ENCODE measurements around the gene SIRT5. TPM values are rescaled to one million over a fixed set of nuclear protein-coding genes. Genes with fewer than 3 reads are reported as not detected.

SIRT5 gene
- total and polyA plus RNA-seq, 2 experiments from 2014 or later = 9.8 to 13.1 TPM

DNA sequence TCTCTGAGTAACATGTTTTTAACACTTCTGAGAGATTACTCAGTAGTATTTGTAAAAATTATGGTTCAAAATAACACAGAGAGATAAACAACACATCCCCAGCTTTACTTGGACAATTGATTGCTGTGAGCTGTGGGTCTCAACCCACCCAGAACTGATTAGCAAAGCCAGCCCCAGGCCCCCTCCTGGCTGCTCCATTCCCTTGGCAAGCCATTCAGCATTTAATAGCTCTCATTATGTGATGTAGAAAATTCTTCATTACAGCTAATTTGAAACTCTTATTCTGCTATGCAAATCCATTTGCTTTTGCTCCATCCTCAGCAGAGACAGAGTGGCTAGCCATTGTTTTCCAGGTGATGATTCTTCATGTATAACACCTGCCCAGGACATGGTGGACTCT is 16.6 kb upstream of the SIRT5 start (continued):
- no peak for TF ChIP-seq EZH2phosphoT487 (IDR thresholded peaks at IDR 0.05; ENCODE audit: unreplicated experiment)
- TF ChIP-seq, protein P1, sequence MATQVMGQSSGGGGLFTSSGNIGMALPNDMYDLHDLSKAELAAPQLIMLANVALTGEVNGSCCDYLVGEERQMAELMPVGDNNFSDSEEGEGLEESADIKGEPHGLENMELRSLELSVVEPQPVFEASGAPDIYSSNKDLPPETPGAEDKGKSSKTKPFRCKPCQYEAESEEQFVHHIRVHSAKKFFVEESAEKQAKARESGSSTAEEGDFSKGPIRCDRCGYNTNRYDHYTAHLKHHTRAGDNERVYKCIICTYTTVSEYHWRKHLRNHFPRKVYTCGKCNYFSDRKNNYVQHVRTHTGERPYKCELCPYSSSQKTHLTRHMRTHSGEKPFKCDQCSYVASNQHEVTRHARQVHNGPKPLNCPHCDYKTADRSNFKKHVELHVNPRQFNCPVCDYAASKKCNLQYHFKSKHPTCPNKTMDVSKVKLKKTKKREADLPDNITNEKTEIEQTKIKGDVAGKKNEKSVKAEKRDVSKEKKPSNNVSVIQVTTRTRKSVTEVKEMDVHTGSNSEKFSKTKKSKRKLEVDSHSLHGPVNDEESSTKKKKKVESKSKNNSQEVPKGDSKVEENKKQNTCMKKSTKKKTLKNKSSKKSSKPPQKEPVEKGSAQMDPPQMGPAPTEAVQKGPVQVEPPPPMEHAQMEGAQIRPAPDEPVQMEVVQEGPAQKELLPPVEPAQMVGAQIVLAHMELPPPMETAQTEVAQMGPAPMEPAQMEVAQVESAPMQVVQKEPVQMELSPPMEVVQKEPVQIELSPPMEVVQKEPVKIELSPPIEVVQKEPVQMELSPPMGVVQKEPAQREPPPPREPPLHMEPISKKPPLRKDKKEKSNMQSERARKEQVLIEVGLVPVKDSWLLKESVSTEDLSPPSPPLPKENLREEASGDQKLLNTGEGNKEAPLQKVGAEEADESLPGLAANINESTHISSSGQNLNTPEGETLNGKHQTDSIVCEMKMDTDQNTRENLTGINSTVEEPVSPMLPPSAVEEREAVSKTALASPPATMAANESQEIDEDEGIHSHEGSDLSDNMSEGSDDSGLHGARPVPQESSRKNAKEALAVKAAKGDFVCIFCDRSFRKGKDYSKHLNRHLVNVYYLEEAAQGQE (IDR thresholded peaks at IDR 0.05; ENCODE audit: unreplicated experiment) = no peak
- TF ChIP-seq, protein P2, sequence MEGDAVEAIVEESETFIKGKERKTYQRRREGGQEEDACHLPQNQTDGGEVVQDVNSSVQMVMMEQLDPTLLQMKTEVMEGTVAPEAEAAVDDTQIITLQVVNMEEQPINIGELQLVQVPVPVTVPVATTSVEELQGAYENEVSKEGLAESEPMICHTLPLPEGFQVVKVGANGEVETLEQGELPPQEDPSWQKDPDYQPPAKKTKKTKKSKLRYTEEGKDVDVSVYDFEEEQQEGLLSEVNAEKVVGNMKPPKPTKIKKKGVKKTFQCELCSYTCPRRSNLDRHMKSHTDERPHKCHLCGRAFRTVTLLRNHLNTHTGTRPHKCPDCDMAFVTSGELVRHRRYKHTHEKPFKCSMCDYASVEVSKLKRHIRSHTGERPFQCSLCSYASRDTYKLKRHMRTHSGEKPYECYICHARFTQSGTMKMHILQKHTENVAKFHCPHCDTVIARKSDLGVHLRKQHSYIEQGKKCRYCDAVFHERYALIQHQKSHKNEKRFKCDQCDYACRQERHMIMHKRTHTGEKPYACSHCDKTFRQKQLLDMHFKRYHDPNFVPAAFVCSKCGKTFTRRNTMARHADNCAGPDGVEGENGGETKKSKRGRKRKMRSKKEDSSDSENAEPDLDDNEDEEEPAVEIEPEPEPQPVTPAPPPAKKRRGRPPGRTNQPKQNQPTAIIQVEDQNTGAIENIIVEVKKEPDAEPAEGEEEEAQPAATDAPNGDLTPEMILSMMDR (conservative IDR thresholded peaks at IDR 0.05; ENCODE audit: low read depth in 2 of 2) = no peak; a peak in 1 of 4 replicates

DNA sequence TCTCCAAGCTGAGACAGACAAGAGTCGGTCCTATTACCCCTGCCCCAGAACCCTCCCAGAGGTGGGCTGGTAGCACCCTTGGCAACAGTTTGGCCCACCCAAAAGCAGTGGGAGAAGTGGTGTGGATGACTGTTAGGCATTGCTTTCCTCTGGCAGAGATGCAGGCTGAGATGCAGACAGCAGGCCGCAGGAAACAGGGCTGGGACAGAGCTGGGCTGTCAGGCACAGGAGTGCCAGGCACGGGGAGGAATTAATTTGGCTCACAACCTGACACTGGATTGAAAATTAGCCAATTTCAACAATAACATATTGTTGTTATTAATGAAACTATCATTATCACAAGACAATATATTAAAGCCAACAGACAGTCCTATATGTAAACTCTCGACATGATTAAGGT is 15.7 kb upstream of the SIRT5 start:
- TF ChIP-seq EZH2 (IDR thresholded peaks at IDR 0.05; ENCODE audit: low read depth, unreplicated experiment) = no peak
- Histone ChIP-seq H2AFZ (no peak overlapping the region), H3K4me2 (no peak overlapping the region), H3F3A (replicated peaks; ENCODE audit: low read depth) (no peaks in the 10 kb centered on the region), H3K4me3 (no peak overlapping the region), H4K20me1 (replicated peaks; ENCODE audit: insufficient read depth) (no peaks in the 10 kb centered on the region), H3K79me2 (replicated peaks; ENCODE audit: insufficient read depth) (no peaks in the 10 kb centered on the region), H3K9me2 (ENCODE audit: insufficient read depth) (no peaks in the 10 kb centered on the region), H3K36me3 (ENCODE audit: insufficient read depth) (no peaks in the 10 kb centered on the region), H3K27me3 (ENCODE audit: insufficient read depth) (no peaks in the 10 kb centered on the region), H3K27ac (ENCODE audit: low read depth) (no peak overlapping the region), H3K4me1 (ENCODE audit: insufficient read depth) (peaks cover 27% of the 10 kb centered on the region)
- H3K4me1 Mint-ChIP-seq = peaks cover 39% of the 10 kb centered on the region
- DNase-seq (ENCODE audit: low spot score) = no peak
- H3K27me3 Mint-ChIP-seq (ENCODE audit: insufficient read depth, low read depth, poor library complexity) = peaks cover 2% of the 10 kb centered on the region
- ATAC-seq = no peak
- H3K4me3 Mint-ChIP-seq = no peak overlapping the region
- H3K36me3 Mint-ChIP-seq (ENCODE audit: low read depth) = no peaks in the 10 kb centered on the region; the same call in 2 of the 3 replicates
- H3K9me3 Mint-ChIP-seq = no peaks in the 10 kb centered on the region
- 0 out of 2 replicates have a peak overlapping the region, but pooled peaks have one; percentile 2 for H3K27ac Mint-ChIP-seq

DNA sequence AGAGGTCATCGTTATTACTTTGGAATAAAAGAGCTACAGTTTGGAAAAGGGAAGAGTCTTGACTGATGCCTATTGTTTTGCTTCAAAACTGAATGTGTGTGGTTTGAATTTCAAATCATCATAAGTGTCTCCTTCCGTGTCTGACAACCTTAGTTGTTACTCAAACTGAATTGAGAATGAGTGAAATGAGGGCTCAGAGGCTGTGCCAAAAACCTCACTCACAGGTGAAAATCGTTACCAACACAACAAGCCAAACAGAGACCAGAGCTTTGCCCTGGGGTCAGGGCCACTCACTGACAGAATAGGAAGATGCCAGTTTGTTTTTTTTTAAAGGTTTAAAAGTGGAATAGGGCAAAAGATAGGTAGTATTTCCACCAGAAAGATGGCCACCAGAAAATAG is 15.2 kb upstream of the SIRT5 start:
- Mint-ChIP-seq H3K9me3 (no peaks in the 10 kb centered on the region), H3K27ac (no peak overlapping the region), H3K27me3 (ENCODE audit: insufficient read depth, low read depth, poor library complexity) (peaks cover 4% of the 10 kb centered on the region), H3K4me1 (peaks cover 34% of the 10 kb centered on the region), H3K36me3 (ENCODE audit: low read depth) (no peaks in the 10 kb centered on the region; the same call in 2 of the 3 replicates), H3K4me3 (no peak overlapping the region)
- H3F3A ChIP-seq (replicated peaks; ENCODE audit: low read depth) = no peaks in the 10 kb centered on the region
- no peaks in the 10 kb centered on the region for H4K20me1 ChIP-seq (replicated peaks; ENCODE audit: insufficient read depth)
- peaks cover 27% of the 10 kb centered on the region for H3K4me1 ChIP-seq (ENCODE audit: insufficient read depth)
- H3K9me2 ChIP-seq (ENCODE audit: insufficient read depth) = no peaks in the 10 kb centered on the region
- H3K27ac ChIP-seq (ENCODE audit: low read depth) = no peak overlapping the region
- no peaks in the 10 kb centered on the region for H3K79me2 ChIP-seq (replicated peaks; ENCODE audit: insufficient read depth)
- H3K4me3 ChIP-seq = no peak overlapping the region
- H3K4me2 ChIP-seq = no peak overlapping the region
- H3K27me3 ChIP-seq (ENCODE audit: insufficient read depth) = no peaks in the 10 kb centered on the region
- H3K36me3 ChIP-seq (ENCODE audit: insufficient read depth) = no peaks in the 10 kb centered on the region
- no peak for DNase-seq (ENCODE audit: low spot score)
- H2AFZ ChIP-seq = no peak overlapping the region
- ATAC-seq = no peak
- TF ChIP-seq EZH2phosphoT487 (IDR thresholded peaks at IDR 0.05; ENCODE audit: unreplicated experiment) (no peak), ZNF331 (CRISPR knock-in tag; IDR thresholded peaks at IDR 0.05; ENCODE audit: low read depth) (no peak), STAT1 (IDR thresholded peaks at IDR 0.05; ENCODE audit: unreplicated experiment) (no peak), JUNB (IDR thresholded peaks at IDR 0.05; ENCODE audit: unreplicated experiment) (no peak)
- TF ChIP-seq, protein P2 (conservative IDR thresholded peaks at IDR 0.05; ENCODE audit: low read depth in 2 of 2) = no peak
- TF ChIP-seq, protein P1 (IDR thresholded peaks at IDR 0.05; ENCODE audit: unreplicated experiment) = no peak

All from GM23338 (cell line).